NCI-H1048 (cell line): Measurements from ENCODE around the gene PRCD.
A peak's percentile ranks its signal among the peaks of the same experiment; 100 is the strongest.
"Not testable (repeated sequence)": the region's sequence is repeated elsewhere in the genome, so short reads cannot be mapped to it uniquely, and the experiment has no call there.

Experiments used
- DNase-seq: peaks from one replicate; lab custom pipeline; 2025; lab: John Stamatoyannopoulos, UW

Gene PRCD

GRCh38 chr17:76504117-76504516 is 35.7 kb upstream of the PRCD start:
- no peak for DNase-seq

- peak; percentile 39 for DNase-seq
Observed at GRCh38 chr17:76506408-76507345, 33.2 kb upstream of the PRCD start.

- not testable (repeated sequence) for DNase-seq
Observed at GRCh38 chr17:76508472-76509063, 31.3 kb upstream of the PRCD start.

GRCh38 chr17:76510831-76511244 is 29.0 kb upstream of the PRCD start:
- no peak for DNase-seq

GRCh38 chr17:76511668-76512365 is 28.0 kb upstream of the PRCD start:
- no peak for DNase-seq

GRCh38 chr17:76512366-76513305 is 27.2 kb upstream of the PRCD start:
- DNase-seq: no peak

GRCh38 chr17:76513306-76513692 is 26.5 kb upstream of the PRCD start:
- DNase-seq: no peak

- not testable (repeated sequence) for DNase-seq
Observed at GRCh38 chr17:76514355-76514754, 25.5 kb upstream of the PRCD start.

GRCh38 chr17:76515274-76515949 is 24.4 kb upstream of the PRCD start:
- no peak for DNase-seq

GRCh38 chr17:76517638-76518038 is 22.2 kb upstream of the PRCD start:
- DNase-seq: no peak

- DNase-seq: no peak
Observed at GRCh38 chr17:76519048-76519966, 20.5 kb upstream of the PRCD start.

- no peak for DNase-seq
Observed at GRCh38 chr17:76521262-76521661, 18.6 kb upstream of the PRCD start.

GRCh38 chr17:76521683-76522082 is 18.2 kb upstream of the PRCD start:
- not testable (repeated sequence) for DNase-seq

GRCh38 chr17:76523084-76524037 is 16.5 kb upstream of the PRCD start:
- DNase-seq: no peak

- DNase-seq: no peak
Observed at GRCh38 chr17:76524598-76525512, 15.0 kb upstream of the PRCD start.

- DNase-seq: not testable (repeated sequence)
Observed at GRCh38 chr17:76525513-76525833, 14.4 kb upstream of the PRCD start.

GRCh38 chr17:76527016-76527415 is 12.8 kb upstream of the PRCD start:
- DNase-seq: not testable (repeated sequence)
